SU-DHL-6 (cell line): ENCODE data around the gene PTH1R.

Source experiments
- H2AFZ ChIP-seq: fragments of 200-600 bp; sonication (generic); 2 replicates; pipeline ENCODE4 v1.6.1; 2014; ENCODE audit warnings: low read depth, mild to moderate bottlenecking, moderate library complexity, mixed read lengths, antibody characterized with exemption, low read length; ENCODE audit not compliant: severe bottlenecking
- H3F3A ChIP-seq: fragments of 200-600 bp; shearing (Covaris generic); 2 replicates; pipeline ENCODE4 v1.6.0; 2016; ENCODE audit warnings: antibody characterized with exemption, mild to moderate bottlenecking; ENCODE audit not compliant: insufficient read depth
- H3K27ac ChIP-seq: fragments of 200-600 bp; sonication (generic); 2 replicates; pipeline ENCODE4 v1.5.1; 2016; ENCODE audit warnings: low read depth, mild to moderate bottlenecking, low read length, moderate library complexity, mixed read lengths
- H3K27me3 ChIP-seq: fragments of 200-600 bp; sonication (generic), shearing (Covaris generic); 2 replicates; pipeline ENCODE4 v1.6.0; 2014; ENCODE audit warnings: mild to moderate bottlenecking, low read length
- H3K36me3 ChIP-seq: fragments of 200-600 bp; sonication (generic); 2 replicates; pipeline ENCODE4 v1.6.1; 2014; ENCODE audit warnings: mild to moderate bottlenecking, low read length, mixed read lengths
- H3K4me2 ChIP-seq: fragments of 300-600, 200-600 bp; shearing (Covaris generic), sonication (generic); 2 replicates; pipeline ENCODE4 v1.6.0; 2014; ENCODE audit warnings: low read length, low read depth, mild to moderate bottlenecking; ENCODE audit not compliant: poor library complexity, severe bottlenecking
- H3K4me3 ChIP-seq: fragments of 200-600 bp; sonication (generic); 2 replicates; pipeline ENCODE4 v1.5.1; 2014; ENCODE audit warnings: antibody characterized with exemption, low read length, mild to moderate bottlenecking, mixed read lengths; ENCODE audit not compliant: insufficient read depth, poor library complexity, severe bottlenecking
- H3K79me2 ChIP-seq: fragments of 200-600 bp; sonication (generic); 2 replicates; pipeline ENCODE4 v1.6.1; 2014; ENCODE audit warnings: mild to moderate bottlenecking, low read length, moderate library complexity; ENCODE audit not compliant: insufficient read depth
- H3K9ac ChIP-seq: fragments of 200-600 bp; sonication (generic); 2 replicates; pipeline ENCODE4 v1.7.0; 2014; ENCODE audit warnings: mild to moderate bottlenecking, low read length
- H3K9me2 ChIP-seq: fragments of 200-600 bp; sonication (generic); replicated peaks from 2 replicates; pipeline ENCODE4 v1.6.1; 2014; ENCODE audit warnings: low read length; ENCODE audit not compliant: insufficient read depth
- H3K9me3 ChIP-seq: fragments of 200-600 bp; sonication (generic); 2 replicates; pipeline ENCODE4 v1.6.1; 2014; ENCODE audit warnings: low read length, mixed read lengths; ENCODE audit not compliant: insufficient read depth
- H4K20me1 ChIP-seq: fragments of 200-600 bp; sonication (generic); 2 replicates; pipeline ENCODE4 v1.6.1; 2014; ENCODE audit warnings: low read depth, mild to moderate bottlenecking, antibody characterized with exemption, low read length, moderate library complexity, mixed read lengths
- EZH2phosphoT487 ChIP-seq: fragments of 200-600 bp; sonication (generic), shearing (Covaris generic); conservative IDR thresholded peaks from 2 replicates; pipeline ENCODE4 v1.6.1; 2018; ENCODE audit warnings: mild to moderate bottlenecking, antibody characterized with exemption, low read length, moderate library complexity, mixed read lengths
- TF ChIP-seq, protein P1 (sequence below): fragments of 200-600 bp; sonication (generic); IDR thresholded peaks from one replicate; pipeline ENCODE4 v1.5.1; 2017; ENCODE audit warnings: antibody characterized with exemption, mild to moderate bottlenecking, low read length, moderate library complexity; ENCODE audit not compliant: insufficient read depth, poor library complexity, severe bottlenecking

Gene PTH1R

GRCh38 chr3:46875560-46875959, 2.0 kb upstream of the PTH1R start:
- Histone ChIP-seq H3K4me3 (no peak overlapping the region), H2AFZ (no peak overlapping the region), H4K20me1 (no peaks in the 10 kb centered on the region), H3K79me2 (no peaks in the 10 kb centered on the region), H3K9ac (no peak overlapping the region), H3K27me3 (no peaks in the 10 kb centered on the region), H3K9me2 (no peaks in the 10 kb centered on the region), H3K4me2 (no peak overlapping the region), H3K9me3 (no peaks in the 10 kb centered on the region), H3F3A (no peaks in the 10 kb centered on the region), H3K36me3 (no peaks in the 10 kb centered on the region), H3K27ac (no peak overlapping the region)
- TF ChIP-seq, protein P1, sequence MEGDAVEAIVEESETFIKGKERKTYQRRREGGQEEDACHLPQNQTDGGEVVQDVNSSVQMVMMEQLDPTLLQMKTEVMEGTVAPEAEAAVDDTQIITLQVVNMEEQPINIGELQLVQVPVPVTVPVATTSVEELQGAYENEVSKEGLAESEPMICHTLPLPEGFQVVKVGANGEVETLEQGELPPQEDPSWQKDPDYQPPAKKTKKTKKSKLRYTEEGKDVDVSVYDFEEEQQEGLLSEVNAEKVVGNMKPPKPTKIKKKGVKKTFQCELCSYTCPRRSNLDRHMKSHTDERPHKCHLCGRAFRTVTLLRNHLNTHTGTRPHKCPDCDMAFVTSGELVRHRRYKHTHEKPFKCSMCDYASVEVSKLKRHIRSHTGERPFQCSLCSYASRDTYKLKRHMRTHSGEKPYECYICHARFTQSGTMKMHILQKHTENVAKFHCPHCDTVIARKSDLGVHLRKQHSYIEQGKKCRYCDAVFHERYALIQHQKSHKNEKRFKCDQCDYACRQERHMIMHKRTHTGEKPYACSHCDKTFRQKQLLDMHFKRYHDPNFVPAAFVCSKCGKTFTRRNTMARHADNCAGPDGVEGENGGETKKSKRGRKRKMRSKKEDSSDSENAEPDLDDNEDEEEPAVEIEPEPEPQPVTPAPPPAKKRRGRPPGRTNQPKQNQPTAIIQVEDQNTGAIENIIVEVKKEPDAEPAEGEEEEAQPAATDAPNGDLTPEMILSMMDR = no peak
- TF ChIP-seq EZH2phosphoT487 = no peak

GRCh38 chr3:46876313-46877300, 914 bp upstream of the PTH1R start:
- Histone ChIP-seq H3K79me2 (no peaks in the 10 kb centered on the region), H3K9me2 (no peaks in the 10 kb centered on the region), H4K20me1 (no peaks in the 10 kb centered on the region), H3K4me3 (no peak overlapping the region), H3K9me3 (no peaks in the 10 kb centered on the region), H3K36me3 (no peaks in the 10 kb centered on the region), H3K9ac (no peak overlapping the region), H3F3A (no peaks in the 10 kb centered on the region), H3K27me3 (no peaks in the 10 kb centered on the region), H2AFZ (no peak overlapping the region), H3K4me2 (no peak overlapping the region), H3K27ac (no peak overlapping the region)
- TF ChIP-seq, protein P1 = no peak
- TF ChIP-seq EZH2phosphoT487 = no peak

- Histone ChIP-seq H3K36me3 (no peaks in the 10 kb centered on the region), H4K20me1 (no peaks in the 10 kb centered on the region), H3F3A (no peaks in the 10 kb centered on the region), H3K79me2 (no peaks in the 10 kb centered on the region), H3K4me2 (no peak overlapping the region), H2AFZ (no peak overlapping the region), H3K4me3 (no peak overlapping the region), H3K27me3 (no peaks in the 10 kb centered on the region), H3K9me3 (no peaks in the 10 kb centered on the region), H3K9ac (no peak overlapping the region), H3K27ac (no peak overlapping the region), H3K9me2 (no peaks in the 10 kb centered on the region)
- no peak for TF ChIP-seq EZH2phosphoT487
- TF ChIP-seq, protein P1 = no peak
Observed at GRCh38 chr3:46878781-46879436, 1.4 kb downstream of the PTH1R start.
